BJ (cell line): ENCODE results near the gene CYB561D2. TPM values are rescaled to one million over a fixed set of nuclear protein-coding genes. Genes with fewer than 3 reads are reported as not detected.

Experiments used
- CTCF ChIA-PET: fragments of 350-600 bp; formaldehyde crosslinking; extraction: SDS; loops from one replicate; lab custom pipeline; 2021; ENCODE audit warnings: antibody characterized with exemption, inconsistent platforms; lab: Yijun Ruan, JAX
- POLR2A ChIA-PET: fragments of 300-600 bp; sonication (Branson Sonifier 250); formaldehyde crosslinking; extraction: SDS; loops from one replicate; lab custom pipeline; 2021; ENCODE audit warnings: antibody characterized with exemption; lab: Charles Lee
- DNase-seq: peaks from one replicate; pipeline ENCODE4 v3.0.0-alpha.2; 2011; ENCODE audit warnings: low read depth
- H3K27me3 ChIP-seq: 2 replicates; pipeline ENCODE4 v1.6.0; 2011; ENCODE audit warnings: low read length; ENCODE audit not compliant: control insufficient read depth, insufficient read depth
- H3K36me3 ChIP-seq: 2 replicates; pipeline ENCODE4 v1.5.1; 2011; ENCODE audit warnings: low read length; ENCODE audit not compliant: control insufficient read depth, insufficient read depth
- H3K4me3 ChIP-seq: 2 replicates; pipeline ENCODE4 v1.5.1; 2011; ENCODE audit warnings: low read depth, mild to moderate bottlenecking, control low read depth, low read length
- polyA plus RNA-seq: library from polyadenylated mRNA; depleted of rRNA; stranded (reverse); fragments of >200 nt; gene quantifications from 2 replicates; pipeline ENCODE4 v1.2.3, GENCODE V29; 2011; rRNA removed
- TF ChIP-seq, protein P1 (sequence below): IDR thresholded peaks from 2 replicates; pipeline ENCODE4 v1.5.1; 2011; ENCODE audit warnings: low read depth, mild to moderate bottlenecking, control low read depth, inconsistent platforms, low read length, moderate library complexity; ENCODE audit not compliant: insufficient read depth

Gene CYB561D2
- polyA plus RNA-seq, 1 experiment = 39.3 TPM

DNA sequence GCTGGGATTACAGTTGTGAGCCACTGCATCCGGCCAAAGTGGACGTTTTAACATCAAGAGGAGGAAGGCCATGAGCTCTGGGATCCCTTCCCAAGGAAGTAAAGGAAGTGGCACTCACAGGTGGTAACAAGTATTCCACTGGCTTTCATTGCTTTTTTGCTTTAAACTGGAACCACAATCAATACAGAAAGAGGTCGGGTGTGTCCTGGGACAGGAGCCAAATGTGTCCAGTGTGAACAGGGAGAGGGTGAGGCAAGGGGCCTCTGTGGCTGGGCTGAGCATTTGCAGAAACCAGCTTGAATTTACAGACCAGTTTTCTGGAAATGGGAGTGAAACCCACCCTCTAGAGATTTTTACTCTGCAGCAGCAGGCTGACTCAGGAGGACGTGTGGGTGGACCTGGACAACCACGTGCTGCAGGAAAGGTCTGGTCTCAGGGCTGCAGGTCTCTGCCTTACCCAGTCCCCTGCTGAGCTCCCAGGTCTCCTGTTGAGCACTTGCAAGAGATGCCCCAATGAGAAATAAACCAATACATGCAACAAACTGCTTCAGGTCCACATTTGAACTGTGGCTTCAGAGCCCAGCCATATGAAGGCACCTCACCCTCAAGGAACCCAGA, 51.4 kb downstream of the CYB561D2 start:
- CTCF ChIA-PET = interaction anchor here (0.6 kb wide), 1 partner anchor 1238 kb away, joined by 3 read pairs; no protein-coding TSS in a partner anchor
- Histone ChIP-seq H3K27me3 (peaks cover 6% of the 10 kb centered on the region; the same call in 1 of the 2 replicates), H3K36me3 (no peaks in the 10 kb centered on the region), H3K4me3 (no peak overlapping the region)
- TF ChIP-seq, protein P1, sequence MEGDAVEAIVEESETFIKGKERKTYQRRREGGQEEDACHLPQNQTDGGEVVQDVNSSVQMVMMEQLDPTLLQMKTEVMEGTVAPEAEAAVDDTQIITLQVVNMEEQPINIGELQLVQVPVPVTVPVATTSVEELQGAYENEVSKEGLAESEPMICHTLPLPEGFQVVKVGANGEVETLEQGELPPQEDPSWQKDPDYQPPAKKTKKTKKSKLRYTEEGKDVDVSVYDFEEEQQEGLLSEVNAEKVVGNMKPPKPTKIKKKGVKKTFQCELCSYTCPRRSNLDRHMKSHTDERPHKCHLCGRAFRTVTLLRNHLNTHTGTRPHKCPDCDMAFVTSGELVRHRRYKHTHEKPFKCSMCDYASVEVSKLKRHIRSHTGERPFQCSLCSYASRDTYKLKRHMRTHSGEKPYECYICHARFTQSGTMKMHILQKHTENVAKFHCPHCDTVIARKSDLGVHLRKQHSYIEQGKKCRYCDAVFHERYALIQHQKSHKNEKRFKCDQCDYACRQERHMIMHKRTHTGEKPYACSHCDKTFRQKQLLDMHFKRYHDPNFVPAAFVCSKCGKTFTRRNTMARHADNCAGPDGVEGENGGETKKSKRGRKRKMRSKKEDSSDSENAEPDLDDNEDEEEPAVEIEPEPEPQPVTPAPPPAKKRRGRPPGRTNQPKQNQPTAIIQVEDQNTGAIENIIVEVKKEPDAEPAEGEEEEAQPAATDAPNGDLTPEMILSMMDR = no peak
- DNase-seq = no peak
- POLR2A ChIA-PET = no interaction called here

Other genes with a start within 250 kb of the CYB561D2 start
- gene SEMA3F, start 195.5 kb upstream of the CYB561D2 start, polyA plus RNA-seq = 7.4 and 11.4 TPM in 2 replicates
- gene GNAT1, start 159.3 kb upstream of the CYB561D2 start, polyA plus RNA-seq = not detected in 2 replicates
- 0.17 and 0.22 TPM in 2 replicates for gene SLC38A3, start 145.6 kb upstream of the CYB561D2 start, polyA plus RNA-seq
- gene GNAI2, start 114.7 kb upstream of the CYB561D2 start, polyA plus RNA-seq = 574 and 887 TPM in 2 replicates
- 32.7 and 59.0 TPM in 2 replicates for gene SEMA3B, start 81.7 kb upstream of the CYB561D2 start, polyA plus RNA-seq
- gene LSMEM2, start 71.8 kb upstream of the CYB561D2 start, polyA plus RNA-seq = not detected in 2 replicates
- gene IFRD2, start 58.4 kb upstream of the CYB561D2 start, polyA plus RNA-seq = 22.0 and 56.7 TPM in 2 replicates
- gene HYAL3, start 51.5 kb upstream of the CYB561D2 start, polyA plus RNA-seq = 7.1 and 8.5 TPM in 2 replicates
- 3.6 and 5.8 TPM in 2 replicates for gene NAA80, start 51.5 kb upstream of the CYB561D2 start, polyA plus RNA-seq
- gene HYAL1, start 47.3 kb upstream of the CYB561D2 start, polyA plus RNA-seq = 0.10 and 0.12 TPM in 2 replicates
- gene HYAL2, start 28.1 kb upstream of the CYB561D2 start, polyA plus RNA-seq = 40.4 and 63.2 TPM in 2 replicates
- 33.8 and 38.9 TPM in 2 replicates for gene TUSC2, start 22.6 kb upstream of the CYB561D2 start, polyA plus RNA-seq
- gene RASSF1, start 10.0 kb upstream of the CYB561D2 start, polyA plus RNA-seq = 55.2 and 80.2 TPM in 2 replicates
- 0.65 and 1.3 TPM in 2 replicates for gene ZMYND10, start 5.1 kb upstream of the CYB561D2 start, polyA plus RNA-seq
- gene NPRL2, start 87 bp upstream of the CYB561D2 start, polyA plus RNA-seq = 31.4 and 45.0 TPM in 2 replicates
- 47.0 and 75.4 TPM in 2 replicates for gene TMEM115, start 8.7 kb downstream of the CYB561D2 start, polyA plus RNA-seq
- 0.04 and 0.11 TPM in 2 replicates for gene CACNA2D2, start 152.8 kb downstream of the CYB561D2 start, polyA plus RNA-seq
- gene C3orf18, start 216.9 kb downstream of the CYB561D2 start, polyA plus RNA-seq = 16.8 and 30.4 TPM in 2 replicates
- 14.4 and 21.3 TPM in 2 replicates for gene HEMK1, start 218.7 kb downstream of the CYB561D2 start, polyA plus RNA-seq